Bone marrow (tissue), 2 donors: ENCODE results near the gene KCNC1.

Source experiments
- DNase-seq, 2 donors: peaks; one replicate each; lab custom pipeline; 2025; lab: John Stamatoyannopoulos, UW

Gene KCNC1

DNA sequence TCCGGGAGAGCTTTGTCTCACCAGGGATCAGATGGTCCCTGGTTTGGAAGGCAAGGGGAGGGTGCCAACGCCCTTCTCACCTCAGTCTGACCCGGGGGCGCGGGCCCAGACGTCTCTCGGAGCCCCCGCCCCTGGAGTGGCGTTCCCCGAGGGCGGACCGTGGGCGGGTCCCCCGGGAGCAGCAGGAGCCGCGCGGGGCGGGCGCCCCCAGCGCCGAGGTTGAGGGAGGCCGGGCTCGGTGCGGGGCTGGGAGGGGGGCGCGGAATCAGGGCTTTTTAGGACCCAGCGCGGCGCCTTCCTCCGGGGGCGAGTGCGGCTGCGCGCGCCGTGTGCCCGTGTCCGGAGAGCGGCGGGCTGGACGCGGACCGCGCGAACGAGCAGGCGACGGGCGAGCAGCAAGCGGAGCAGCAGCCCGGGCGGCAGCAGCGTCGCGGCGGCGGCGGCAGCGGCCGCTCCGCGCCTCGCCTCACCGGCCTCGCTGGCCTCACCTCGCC is at the start of gene KCNC1:
Gene KCNC1 (plus strand): TSS at position 364 of the 494 bp plus-strand sequence. CDS start 1,222 bp downstream, outside the sequence.
- DNase-seq, result no peak

DNA sequence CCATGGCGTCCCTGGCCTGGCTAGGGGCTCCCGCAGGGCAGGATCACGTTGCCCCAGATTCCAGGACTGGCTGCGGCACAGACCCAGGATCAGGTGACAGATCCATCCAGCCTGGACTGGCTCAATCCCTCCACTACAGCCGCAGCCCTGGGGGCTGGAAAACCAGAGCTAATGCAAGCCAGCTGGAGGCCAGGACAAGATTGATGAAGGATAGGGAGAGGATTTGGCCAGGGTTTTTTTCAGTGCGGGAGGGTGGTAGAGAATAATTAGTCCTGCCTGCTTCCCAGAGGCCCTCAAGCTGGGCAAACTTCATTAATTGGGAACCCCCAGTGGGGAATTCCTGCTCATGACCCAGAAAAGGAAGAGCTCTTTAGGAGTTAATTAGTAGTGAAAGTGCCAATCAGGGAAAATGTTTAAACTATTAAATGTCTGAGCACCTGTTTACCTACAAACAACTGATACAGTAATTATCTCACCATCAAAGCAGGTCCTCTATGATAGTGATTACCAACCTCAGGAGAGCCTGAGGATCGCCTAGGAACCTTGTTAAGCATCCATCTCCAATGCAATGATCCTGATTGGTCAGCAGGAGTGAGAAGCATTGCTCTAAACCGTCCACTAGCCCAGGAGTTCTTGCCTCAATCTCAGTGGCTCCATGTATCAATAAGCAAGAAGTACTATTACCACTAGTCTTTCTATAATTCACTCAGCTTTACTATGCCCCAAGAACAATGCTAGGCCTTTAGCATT is 48.2 kb upstream of the KCNC1 start:
- no peak for DNase-seq

DNA sequence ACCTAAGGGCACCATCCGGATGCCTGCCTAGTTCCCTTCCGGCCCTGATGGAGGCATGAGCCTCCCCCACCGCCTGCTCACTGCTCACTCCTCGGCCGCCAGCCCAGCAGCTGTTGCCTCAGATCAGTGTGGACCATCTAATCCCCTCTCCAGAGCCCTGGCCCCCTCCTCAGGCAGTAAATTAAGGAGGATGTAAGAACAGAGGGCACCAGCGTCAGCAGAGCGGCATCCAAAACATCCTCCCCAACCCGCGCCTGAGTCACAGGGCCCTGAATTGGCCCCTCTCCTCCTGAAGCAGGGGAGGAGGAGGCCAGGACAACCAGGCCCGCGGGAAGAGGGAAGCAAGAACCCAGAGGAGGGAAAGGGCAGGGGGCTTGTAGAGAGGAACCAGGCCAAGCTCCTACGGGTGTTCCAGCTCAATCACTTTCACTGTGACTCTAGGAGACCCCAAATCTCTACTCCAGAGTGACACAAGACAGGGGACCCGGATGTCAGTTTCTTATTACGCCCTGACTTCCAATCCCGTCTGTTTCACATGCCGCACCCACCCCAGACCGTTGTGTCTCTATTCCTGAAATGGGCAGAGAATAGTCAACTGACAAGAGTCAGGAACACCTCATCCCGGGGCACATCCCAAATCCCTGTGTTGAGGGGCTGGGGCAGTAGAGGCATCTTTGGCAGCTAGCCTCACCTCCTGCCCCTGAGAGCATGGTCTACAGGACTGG is 46.5 kb upstream of the KCNC1 start:
- DNase-seq, result no peak

DNA sequence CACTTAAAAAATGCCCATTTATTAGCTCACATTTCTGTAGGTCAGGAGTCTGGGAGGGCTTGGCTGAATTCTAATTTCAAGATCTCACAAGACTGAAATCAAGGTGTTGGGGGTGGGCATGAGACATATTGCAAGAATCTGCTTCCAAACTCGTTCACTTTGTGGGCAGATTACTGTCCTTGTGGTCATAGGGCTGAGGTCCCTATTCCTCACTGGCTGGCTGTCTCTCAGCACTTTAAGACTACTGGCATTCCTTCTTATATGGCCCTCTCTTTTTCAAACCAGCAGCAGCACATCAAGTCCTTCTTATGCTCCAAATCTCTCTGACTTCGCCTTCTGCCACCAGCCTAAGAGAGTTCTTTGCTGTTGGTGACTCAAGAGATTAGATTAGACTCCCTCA is 43.0 kb upstream of the KCNC1 start:
- DNase-seq, result no peak

DNA sequence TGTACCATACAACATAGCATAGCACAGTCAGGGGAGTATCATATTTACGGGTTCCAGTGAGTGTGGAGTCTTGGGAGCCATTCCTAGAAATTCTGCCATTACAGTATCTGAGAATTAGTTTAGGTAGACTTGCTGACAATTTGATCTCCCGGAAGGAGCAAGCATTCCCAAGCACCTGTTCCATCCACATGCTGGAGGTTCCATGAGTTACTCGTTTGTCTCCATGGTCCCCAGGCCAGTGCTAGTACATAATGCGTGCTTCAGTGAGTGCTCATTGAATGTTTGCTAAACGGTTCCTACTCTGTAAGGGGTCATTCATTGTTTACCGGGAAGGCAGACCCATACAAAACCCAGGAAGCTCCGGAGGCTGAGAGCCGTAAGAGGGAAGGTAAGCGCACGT is 42.6 kb upstream of the KCNC1 start:
- no peak for DNase-seq

DNA sequence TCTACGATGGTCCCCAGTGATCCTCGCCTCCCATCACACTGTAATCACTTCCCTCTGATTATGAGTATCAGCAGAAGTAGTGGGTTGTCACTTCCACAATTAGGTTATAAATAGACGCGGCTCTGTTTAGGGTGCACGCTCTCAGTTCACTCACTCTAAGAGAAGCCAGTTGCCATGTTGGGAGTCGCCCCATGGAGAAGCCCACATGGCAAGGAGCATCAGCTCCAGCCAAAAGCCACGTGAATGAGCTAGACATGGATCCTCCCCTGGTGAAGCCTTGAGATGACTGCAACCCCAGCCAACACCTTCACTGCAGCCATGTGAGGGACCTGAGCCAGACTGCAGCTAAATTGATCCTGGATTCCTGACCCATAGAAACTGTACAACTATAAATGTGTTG is 41.6 kb upstream of the KCNC1 start:
- DNase-seq, result no peak

DNA sequence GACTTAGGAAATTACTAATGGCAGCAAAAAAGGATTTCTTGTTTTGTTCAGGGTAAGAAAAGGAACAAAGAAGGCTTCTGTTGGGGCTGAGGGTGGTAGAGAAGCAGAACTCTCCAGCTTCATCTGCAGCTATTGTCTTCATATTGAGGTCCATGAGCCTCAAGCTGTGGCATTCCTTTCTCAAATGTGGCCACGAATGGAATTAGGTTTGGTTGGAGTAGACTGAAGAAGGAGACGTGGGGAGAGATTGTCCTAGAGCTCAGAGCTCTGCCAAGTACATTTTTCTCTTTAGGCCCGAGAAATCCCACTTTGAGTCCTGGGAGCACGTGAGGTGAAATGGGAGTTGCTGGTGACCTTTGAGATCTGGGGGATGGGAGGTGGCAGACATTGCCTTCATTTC is 41.0 kb upstream of the KCNC1 start:
- DNase-seq, result no peak

DNA sequence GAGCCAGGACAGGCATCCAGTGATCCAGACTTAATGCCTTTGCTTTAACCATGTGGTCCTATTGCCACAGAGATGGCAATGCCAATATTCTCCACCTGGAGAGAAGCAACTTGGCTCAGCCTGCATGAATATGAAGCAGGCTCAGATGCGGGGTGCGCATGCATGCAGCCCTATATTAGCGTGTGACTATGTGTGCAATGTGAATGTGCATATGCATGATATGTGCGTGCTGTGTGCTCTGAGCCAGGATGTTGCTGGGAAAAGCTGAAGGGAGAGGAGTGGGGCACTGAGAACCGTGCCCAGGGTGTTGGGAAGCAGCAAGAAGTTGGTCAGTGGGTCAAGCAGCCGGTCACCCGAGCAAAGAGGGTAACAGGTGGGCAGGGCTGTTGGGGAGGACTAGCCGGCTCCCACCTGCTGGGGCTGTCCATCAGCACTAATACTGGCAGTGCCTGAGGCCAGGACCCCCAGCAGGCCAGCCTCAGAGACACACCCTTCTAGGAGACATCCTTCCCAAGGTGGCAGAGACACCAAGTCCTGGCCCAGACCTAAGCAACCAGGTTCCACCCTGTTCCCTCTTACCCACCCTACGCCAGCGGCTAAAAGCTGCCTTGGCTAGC is 40.0 kb upstream of the KCNC1 start:
- DNase-seq, result no peak

DNA sequence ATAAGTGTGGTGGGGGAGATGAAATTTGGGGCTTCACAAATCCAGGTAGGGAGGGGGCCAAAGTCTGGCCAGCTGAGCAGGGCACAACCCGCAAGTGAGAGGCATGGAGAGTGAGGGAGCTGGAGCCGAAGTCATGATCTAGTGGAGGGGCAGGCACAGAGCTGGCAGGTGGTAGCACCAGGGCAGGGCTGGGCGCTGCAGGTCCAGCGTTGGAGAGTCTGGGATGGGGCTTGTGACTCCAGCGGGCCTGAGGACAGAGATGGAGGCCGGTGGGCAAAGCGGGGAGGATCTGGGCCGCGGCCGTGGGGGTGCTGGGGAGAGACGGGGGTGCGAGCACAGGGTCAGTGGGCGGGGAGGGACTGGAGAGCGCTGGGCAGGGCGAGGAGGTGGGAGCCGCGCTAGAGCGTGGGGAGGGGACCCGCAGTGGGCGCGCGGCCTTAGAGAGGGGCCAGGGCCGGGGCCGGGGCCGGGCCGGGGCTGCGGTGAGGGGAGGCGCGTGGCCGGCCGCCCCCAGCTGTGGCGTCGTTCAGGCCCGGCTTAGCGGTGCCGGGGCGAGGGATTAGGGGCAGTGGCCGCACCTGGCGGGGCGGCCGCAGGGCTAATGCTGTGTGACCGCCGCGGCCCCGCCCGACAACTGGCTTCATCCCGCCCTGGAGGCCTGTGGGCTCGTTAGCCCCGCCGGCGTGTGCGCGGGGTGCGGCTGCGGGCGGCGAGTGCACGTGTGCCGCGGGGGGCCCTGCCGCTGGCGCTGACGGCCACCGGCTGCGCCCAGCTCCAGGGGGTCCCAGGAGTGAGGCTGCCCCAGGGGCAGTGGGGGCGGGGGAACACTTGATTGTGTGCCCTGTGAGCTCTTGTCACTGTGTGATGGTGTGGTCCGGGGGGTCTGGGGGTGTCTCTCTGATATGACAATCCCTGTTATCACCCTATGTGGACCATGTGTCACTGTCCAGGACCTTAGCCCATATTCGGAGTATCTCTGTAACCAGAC is 38.8 kb upstream of the KCNC1 start:
- DNase-seq, result no peak

DNA sequence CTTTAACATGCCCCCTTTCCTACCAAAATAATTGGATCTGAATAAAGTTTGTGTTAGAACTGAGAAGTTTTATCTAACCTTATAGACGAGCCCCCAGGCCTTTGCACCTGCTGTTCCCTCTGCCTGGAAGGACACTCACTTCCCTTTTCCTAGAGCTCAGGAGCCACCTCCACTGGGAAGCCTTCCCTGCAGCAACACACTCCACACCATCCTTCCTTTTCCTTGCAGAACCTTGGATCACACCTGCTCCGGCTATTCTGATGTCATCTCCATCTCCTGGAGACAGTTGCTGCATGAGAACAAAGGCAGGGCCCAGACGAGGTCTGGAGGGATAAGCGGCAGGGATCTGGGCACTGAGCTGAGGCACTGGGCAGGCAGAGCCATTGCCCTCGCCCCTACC is 37.8 kb upstream of the KCNC1 start:
- DNase-seq, result no peak

DNA sequence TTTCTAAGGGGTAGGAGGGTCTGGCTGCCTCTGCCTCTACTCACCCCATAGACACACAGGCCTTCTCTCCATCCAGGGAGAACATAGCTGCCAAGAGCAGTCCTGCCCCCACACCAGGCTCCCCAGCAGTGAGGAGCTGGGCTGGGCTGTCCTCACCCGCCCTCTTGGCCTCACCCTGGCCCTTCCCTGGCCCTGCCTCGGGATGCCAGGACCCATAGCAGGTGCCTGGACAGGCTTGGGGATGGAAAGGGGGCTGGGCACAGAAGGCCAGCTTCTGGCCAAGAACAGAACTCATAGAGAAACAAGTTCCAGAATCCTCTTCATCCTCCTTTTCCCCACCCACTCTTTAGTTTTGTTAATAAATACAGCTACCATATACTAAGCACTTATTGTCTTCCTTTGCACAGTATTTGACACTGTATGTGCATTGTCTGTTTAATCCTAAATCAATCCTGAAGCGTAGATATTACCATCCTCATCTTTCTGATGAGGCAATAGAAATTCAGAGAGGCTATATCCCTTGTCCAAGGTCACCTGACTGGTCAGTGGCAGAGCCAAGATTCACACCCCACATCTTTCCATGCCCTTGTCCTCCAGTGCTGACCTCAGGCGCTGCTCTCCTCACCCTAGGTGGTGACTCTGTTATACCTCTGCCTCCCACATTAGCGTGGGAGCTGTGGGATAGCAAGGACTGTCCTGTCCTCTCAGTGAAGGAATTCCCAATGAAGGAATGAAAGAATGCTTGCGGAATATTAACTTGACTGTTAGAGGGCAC is 37.2 kb upstream of the KCNC1 start:
- no peak for DNase-seq

DNA sequence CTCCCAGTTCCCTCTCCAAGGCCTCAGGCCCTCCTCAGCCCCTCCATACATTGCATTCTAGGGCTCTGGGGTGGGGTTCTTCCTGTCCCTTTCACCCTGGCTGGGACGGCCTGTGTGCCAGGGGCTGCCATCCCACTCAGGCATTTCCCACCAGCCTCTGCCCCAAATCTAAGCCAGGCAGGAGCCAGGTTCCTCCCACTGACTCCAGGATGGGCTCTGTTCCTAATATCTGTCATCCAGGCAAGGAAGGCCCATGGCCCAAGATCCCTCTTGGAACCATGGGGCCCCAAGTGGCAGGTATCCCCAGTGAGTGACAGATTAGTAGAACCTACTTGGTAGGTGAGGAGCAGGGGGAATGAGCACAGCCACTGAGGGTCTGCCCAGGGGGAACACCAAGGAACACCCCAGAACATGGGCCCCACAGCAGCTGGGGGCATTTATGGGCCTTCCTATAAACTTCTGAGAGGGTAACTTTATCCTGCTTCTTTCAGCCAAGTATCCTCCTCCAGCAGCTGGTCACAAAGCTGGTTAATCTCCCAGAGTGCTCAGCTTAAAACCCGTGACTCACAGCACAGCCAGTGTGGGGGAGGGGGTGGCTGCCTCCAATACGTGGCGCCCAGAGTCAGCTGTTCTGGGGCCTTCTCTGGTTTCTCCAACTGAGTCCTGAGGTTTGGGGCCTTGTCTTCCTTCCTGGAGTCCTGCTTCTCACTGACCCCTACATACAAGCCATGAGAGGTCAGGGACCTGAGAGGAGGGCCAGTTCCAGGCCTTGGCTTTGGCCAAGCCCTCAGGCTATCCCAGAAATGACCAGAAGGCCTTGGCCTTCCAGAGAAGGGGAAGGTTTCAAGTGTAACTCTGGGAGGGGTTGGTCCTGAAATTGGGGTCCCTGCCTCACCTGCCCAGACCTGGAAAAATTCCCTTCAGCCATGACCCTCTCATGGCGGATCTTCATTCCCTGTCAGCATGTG is 35.1 kb upstream of the KCNC1 start:
- no peak for DNase-seq

DNA sequence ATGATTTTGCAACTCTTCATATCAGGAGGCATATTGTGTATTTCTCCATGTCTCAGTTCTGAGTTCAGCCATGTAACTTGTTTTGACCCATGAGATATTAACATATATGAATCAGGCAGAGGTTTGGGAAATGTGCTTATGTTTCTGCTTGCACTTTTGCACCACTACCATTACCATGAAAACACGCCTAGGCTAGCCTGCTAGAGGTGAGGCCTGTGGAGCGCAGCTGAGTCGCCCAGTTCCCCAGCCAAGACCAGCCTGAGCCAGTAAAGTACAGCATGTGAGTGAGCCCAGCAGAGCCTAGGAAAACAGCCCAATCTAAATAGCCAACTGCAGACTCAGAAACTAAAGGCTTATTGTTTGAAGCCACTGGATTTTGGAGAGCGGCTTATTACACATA is 33.6 kb upstream of the KCNC1 start:
- DNase-seq, result no peak

DNA sequence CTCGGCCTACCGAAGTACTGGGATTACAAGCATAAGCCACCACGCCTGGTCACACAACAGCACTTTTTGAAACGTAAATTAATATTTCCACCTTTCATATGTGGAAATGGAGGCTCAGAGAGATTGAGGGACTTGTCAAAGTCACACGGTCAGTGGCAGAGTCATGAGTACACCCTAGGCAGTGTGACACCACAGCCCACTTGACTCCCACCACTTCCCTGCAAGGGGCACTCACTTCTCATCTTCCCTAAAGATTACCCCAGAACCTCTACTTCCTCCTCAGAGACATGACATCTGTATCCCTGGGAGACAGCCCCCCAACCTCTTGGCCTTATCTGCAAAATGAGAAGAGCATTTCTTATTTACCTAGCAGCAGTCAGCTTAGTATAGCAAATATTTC is 31.7 kb upstream of the KCNC1 start:
- DNase-seq, result no peak

DNA sequence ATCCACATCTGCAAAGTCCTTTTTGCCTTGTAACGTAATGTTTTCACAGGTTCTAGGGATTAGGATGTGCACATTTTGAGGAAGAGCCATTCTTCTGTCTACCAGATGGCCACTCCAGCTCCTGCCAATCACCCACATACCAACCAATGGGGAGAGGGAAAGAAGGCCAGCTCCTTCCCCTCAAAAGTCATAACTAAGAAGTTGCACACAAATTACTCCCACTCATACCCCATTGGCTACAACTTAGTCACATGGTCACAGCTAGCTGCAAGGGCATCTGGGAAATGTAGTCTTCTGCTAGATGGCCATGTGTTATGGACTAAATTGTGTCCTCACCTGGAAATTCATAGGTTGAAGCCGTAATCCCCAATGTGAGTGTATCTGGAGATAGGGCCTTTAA is 30.6 kb upstream of the KCNC1 start:
- no peak for DNase-seq

DNA sequence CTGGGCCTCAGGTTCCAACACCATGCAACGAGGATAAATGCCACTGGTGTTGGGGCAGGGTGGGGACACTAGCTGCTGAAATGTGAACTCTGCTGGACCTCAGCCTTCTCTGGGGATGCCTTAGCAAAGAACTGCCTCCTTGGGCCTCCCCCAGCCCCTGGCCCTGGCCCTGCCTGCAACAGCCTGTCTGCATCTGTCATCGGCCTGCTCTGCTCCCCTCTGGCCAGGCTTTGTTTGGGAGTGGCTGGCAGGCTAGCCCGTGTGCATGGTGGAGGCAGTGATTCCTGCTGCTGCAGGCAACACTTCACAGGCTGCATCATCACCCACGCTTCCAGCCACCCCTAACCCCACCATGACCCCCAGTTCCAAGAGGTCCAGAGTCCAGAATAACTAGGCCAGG is 26.8 kb upstream of the KCNC1 start:
- DNase-seq, result no peak

DNA sequence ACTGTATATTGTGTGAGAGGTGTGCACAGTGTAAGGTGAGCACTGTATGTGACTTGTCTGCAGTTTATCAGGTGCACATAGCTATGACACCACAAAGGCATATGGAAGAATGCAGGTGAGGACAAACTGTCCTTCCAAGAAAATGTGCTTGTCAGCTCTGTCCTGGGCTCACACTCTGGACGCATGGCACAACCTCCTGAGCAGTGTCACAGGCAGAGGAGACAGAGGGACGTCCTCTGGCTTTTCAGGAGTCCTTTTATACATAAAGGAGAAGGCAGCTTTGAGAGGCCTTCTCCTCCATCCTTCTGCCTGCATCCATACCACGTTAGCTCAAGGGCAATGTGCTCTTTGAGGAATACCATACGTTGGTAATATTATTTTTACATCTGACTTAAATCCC is 22.7 kb upstream of the KCNC1 start:
- no peak for DNase-seq

DNA sequence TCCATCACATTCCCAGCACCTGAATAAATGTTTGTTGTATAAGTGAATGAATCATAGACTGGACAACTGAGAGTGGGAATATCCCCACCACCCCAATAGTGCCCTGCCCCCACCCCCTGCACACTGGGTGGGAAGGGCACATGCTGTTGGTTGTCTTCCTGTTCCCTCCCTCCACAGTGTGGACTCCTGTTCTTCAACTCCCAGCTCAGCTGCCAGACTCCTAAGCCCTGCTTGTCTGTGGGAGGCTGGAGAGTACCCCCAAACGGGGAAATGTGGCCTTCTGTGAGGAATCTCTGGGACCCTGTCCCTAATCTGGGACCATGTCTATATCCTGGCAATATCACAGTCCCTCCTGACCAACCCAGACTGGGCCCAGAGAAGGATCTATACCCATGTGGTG is 20.7 kb upstream of the KCNC1 start:
- DNase-seq, result no peak

DNA sequence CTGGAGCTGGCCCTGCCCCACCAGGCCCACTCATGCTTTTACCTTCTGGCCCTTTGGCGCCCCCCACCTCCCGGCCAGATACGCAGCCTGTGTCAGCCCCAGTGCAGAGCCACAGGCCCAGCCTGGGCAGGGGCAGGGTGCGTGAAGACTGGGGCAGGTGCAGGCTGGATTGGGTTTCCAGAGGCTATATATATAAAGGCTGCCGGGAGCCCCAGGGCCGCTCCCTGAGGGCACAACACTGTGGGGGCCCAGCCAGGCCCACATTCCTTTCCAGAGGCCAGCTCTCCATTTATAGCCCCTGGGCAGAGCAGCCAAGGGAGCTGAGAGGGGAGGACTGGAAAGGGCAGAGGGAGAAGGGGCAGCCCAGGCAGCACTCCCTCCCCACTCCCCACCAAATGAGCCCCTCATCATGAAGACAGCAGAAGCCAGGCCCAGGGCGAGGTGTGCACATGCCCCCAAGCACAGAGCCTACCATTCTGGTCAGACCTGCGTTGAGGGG is 20.2 kb upstream of the KCNC1 start:
- no peak for DNase-seq

DNA sequence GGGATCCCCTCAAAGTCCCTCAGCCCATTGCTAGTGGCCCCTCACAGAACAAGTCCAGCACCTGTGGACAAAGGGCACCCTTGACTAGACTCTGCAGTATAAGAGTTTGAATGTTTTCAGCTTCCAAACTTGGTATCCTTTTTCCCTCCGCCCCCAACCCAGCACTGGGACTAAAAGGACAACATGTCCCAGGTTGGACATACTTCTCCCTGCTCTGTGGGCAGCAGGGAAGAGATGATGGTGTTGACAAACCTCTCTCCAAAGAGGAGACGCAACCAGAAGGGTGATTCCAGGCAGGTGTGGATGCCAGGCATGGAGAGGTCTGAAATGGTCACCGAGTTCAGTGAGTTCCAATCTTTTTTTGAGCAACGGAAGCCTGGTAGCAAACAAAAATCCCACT is 19.7 kb upstream of the KCNC1 start:
- DNase-seq, result no peak
